ENCODE results near the gene TBC1D2.

- TF ChIP-seq POLR2A (IDR thresholded peaks at IDR 0.05) (no peak), CTCF (IDR thresholded peaks at IDR 0.05) (no peak), EP300 (IDR thresholded peaks at IDR 0.05) (no peak), POLR2AphosphoS5 (IDR thresholded peaks at IDR 0.05) (no peak)
These were observed 73.7 kb downstream of the TBC1D2 start for GRCh38 chr9:98181746-98182068.

Data from upper lobe of left lung (tissue), 4 donors.